GM21825 (cell line): ENCODE data around the gene DPYSL4.
"Not testable (repeated sequence)": the region's sequence is repeated elsewhere in the genome, so short reads cannot be mapped to it uniquely, and the experiment has no call there.

ENCODE experiments used
- ATAC-seq: cut with Tn5 transposase; IDR thresholded peaks from one replicate; pipeline ENCODE4 v1.9.1; 2021; ENCODE audit warnings: mild to moderate bottlenecking, moderate library complexity; ENCODE audit not compliant: unreplicated experiment

Gene DPYSL4

DNA sequence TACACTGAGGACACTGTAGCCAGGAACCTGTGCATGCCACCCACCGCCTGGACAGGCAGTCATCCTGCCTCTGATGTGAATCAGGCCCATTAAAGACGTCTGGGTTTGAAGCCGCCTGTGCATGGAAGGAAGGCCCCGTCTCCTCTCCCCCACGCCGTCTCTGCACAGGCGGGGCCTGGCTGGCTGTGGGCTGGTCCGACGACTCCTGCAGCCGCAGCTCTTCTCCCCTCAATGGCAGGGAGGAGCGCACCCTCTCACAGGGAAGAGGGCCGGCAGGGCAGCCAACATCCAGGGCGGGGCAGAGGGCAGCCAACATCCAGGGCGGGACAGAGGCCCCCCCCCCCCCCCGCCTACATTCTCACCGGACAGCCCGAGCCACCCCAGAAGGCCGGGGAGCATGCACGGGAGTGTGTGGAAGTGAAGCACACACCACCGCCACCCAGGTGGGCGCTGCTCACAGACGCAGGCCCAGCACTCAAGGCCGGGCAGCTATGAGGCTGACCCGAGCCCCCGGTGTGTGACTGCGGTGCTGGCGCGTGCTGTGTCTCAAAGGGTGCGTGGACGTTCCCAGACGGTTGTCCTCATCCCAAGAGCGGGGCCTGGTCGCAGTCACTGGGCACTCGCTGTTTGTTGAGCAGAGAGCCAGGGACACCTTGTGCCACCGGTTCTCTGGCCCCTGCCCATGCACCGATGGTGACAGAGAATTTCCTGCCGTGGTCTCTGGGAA is 19.1 kb downstream of the DPYSL4 start:
- no peak for ATAC-seq

DNA sequence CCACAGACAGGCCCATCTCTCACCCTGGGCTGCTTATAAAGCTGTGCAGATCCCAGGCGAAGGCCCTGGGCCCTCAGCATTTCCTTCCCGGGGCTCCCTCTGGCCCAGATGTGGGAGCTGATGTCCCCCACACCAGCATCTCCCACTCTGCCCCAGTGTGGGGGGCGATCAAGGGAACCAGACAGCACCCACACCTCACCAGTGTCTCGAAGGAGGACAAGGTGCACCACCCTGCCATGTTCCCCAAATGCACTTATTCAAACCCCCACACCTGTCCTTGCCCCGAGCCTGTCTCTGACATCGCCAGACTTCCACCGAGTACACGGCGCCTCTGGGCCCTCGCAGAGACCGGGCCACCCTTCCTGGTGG is 19.6 kb downstream of the DPYSL4 start:
- ATAC-seq = no peak

DNA sequence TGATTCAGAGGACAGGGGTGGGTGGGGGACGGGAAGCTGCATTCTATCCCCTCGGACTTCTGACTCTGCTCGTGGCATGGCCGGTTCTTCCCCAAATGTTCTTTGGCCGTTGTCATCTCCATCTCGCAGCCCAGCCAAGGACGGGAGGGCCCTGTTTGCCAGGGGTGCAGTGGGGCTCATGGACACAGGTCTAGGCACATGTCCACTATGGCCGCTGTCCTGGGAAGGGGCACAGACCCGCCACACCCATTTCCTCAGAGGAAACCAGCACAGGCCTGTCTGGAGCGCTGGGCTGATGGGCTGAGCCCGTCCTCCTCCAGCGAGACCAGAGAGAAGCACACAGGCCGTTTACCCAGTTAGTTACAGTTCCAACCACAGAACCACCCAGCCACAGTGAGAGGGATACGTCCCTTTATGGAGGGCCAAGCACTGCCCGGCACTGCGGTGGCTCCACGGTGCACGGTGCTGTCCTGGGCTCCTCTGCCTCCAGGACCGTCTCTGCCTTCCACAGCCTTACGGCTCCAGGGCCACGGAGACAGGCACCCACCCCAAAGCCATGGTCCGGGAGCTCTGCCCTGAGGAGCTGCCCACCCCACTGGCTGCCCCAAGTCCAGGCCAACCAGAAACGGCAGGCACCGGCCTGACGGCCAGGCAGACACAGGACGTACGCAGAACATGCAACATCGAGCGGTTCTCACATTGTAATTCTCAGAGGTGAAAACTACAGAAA is 20.2 kb downstream of the DPYSL4 start:
- ATAC-seq = no peak

DNA sequence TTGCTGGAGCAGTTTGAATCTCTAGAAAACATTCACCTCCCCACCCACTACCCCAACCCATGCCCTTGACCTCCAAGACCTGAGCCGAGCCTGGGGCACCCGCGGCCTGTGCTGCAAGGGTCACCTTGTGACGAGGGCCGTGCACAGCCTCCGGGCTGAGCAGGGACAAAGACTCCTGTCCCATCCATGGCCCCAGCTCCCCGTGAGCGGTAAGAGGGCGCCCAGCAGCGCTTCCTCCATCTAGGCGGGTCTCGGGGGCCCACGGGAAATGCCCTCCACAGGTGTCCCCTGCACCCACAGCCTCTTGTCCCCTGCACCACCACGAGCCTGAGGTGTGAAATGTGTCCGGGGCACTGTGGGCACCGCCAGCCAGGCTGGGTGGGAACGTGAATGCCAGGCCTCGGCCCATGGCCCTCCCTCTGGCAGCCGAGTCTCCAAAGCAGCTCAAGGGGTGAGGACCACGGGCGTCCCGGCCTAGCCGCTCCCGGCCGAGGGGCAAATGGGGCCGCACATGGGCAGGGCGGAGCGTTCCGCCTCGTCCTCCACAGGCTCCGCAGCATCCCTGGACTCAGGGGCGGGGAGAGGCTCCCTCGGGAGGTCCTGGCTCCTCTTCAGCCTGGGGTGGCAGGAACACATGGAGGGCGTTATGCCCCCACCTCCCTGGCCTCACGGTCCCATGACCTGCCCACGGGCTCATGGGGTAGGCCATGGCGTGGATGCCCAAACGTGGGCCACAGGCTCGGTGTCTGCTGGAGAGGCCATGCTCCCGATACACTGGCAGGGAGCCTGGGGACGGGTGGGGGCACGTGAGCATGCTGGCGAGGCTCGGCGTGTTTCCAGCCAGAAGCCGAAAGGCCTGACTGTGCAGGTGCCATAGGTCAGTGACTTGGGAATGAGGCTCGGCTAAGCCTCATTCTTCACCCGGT is 21.1 kb downstream of the DPYSL4 start:
- ATAC-seq = no peak

DNA sequence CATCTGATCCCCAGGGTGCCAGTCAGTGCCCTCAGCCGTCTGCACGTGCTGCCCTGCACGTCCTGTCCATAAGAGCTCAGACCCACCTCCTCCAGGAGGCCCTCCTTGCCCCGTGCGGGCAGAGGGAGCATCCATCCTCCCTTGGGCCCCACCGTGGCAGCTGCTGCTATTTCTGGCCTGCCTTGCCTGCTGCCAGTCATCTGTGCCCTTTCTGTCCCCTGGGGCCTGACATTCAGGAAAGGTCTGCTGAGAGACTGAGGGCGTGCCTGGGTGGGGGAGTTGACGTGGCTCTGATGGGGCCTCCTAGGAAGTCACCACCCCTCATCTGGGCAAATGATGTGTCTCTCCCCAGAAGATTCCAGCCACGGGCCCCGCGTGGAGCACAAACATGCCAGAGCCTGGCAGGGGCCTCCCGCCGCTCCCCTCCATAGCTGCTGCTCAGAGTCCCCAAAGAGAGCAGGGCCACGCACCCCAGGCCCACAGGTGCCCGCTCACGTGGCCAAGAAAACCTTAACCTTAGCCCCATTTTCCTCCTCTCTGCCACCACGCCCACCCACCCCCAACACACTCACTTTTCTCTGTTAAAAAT is 21.8 kb downstream of the DPYSL4 start:
- no peak for ATAC-seq

DNA sequence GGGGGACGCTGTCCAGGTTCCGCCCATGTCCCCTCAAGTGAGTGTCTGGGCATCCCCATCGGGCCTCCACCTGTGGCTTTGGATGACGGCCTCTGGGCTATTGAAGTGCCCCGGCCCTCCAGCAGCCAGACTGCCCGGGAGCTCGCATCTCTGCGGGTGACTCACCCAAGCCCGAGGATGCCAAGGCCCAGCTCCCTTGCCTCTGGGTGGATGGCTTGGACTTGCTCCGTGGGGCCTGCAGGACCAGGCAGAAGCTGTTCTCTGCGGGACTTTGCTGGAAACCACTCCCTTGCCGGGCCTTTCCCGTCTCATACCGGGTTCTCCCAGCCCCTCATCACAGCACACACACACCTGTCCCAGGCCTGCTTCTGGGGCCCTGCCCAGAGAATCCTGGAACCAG is 22.4 kb downstream of the DPYSL4 start:
- no peak for ATAC-seq

DNA sequence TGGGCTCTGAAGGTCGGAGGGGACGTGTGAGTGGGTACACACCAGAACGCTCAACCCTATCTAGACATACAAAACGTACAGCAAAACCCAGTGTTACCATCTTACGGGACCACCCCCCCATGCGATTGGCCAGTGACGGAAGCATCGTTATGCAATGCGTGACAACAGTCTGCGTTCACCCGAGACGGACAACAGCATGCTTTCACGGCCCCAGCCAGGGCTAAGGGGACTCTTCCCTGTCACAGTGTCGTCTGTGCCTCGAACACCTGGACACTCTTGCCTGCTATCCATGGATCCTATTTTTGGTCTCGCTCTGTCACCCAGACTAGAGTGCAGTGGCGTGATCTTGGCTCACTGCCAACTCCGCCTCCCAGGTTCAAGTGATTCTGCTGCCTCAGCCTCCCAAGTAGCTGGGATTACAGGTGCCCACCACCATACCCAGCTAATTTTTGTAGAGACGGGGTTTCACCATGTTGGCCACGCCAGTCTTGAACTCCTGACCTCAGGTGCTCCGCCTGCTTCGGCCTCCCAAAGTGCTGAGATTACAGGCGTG is 23.3 kb downstream of the DPYSL4 start:
- ATAC-seq = no peak

DNA sequence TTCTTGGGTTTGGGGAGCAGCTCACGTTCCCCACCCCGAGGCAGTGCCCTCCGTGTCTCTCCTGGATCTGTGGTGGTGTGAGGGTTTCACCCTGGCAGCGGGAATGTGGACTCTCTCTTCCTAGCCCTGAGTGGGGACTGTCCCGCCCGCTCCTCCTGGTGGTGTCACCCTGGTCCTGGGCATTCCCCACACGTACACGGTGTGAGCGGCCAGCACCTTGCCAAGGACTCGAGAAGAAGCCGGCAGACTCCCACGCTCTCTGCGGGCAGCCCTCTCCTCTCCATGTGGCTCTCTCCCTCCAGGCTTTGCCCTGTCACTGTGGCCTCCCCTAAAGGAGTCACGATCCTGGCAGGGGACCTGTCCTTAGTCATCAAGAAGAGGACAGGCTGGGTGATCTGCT is 24.0 kb downstream of the DPYSL4 start:
- ATAC-seq = no peak

DNA sequence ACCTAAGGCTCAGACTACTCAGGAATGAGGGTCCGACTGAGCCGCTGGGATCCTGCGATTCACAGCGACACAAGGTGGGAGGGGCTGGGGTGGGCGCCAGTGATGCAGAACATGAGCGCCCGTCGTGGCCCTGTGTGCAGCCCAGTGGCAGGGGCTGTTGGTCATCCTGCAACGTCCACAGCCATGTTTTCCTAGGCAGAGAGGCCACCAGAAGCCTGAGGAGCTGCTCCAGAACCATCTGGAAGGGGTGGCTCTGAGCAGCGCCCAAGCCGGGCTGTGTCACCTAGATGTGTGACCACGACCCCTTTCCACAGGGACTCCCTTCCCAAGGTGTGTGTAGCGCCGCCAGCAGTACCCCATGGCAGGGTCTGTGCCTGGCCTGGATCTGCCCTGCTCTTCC is 24.5 kb downstream of the DPYSL4 start:
- ATAC-seq = no peak

DNA sequence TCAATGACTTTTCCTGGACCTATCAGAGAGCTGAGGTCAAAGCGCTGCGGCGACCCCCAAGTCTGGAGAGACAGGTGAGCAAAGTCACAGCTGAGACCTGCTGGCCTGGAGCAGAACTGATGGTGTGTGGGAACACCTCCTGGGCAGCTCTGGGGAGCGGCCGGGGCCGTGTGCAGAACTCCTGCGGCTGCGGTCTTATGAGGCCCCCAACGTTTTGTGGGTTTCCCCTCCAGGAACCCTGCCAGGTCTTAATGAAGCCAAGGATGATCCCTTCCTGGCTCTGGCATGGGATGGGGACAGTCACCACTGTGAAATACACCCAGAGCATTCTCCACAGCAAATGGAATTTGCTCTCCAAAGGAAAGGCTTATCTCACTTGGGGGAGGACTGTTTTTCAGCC is 26.1 kb downstream of the DPYSL4 start:
- no peak for ATAC-seq

DNA sequence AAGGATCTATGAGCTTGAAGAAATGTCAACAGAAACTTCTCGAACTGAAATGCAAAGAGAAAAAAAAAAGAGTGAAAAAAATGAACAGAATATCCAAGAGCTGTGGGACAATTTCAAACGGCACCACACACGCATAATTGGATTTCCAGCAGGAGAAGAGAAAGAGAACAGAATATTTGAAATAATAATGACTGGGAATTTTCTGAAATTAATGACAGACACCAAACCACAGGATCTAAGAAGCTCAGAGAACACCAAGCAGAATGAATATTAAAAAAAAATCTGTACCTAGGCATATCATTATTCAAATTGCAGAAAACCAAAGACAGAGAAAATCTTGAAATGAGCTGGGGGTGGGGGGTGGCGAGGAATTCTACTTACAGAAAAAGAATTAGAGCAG is 27.2 kb downstream of the DPYSL4 start:
- ATAC-seq = no peak

DNA sequence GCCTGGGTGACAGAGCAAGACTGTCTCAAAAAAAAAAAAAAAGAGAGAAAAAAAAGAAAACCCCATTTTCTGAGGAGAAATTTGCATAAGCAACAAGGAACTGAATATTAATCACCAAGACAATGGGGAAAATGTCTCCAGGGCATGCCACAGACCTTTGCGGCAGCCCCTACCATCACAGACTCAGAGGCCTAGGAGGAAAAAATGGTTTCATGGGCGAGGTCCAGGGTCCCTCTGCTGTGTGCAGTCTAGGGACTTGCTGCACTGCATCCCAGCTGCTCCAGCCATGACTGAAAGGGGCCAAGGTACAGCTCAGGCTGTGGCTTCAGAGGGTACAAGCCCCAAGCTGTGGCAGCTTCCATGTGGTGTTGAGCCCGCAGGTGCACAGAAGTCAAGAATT is 29.7 kb downstream of the DPYSL4 start:
- ATAC-seq = not testable (repeated sequence)

DNA sequence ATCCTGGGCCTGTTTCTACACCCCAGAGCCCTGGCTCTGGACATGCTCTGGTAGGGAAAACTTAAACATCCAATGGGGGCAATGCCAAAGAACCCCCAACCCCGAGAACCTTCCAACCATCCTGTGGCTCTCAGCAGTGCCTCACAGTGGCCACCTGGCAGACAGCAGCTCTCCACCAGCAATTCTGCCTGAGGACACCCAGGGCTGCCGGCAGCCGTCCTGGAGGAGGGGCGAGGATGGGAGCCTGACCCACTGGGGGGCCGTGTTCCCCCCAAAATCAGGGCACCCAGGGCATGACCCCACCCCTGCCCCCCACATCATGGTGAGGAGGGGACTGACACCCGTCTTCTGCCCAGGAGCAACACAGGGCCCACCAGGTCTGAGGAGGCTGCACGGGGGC is 32.7 kb downstream of the DPYSL4 start:
- ATAC-seq = no peak

DNA sequence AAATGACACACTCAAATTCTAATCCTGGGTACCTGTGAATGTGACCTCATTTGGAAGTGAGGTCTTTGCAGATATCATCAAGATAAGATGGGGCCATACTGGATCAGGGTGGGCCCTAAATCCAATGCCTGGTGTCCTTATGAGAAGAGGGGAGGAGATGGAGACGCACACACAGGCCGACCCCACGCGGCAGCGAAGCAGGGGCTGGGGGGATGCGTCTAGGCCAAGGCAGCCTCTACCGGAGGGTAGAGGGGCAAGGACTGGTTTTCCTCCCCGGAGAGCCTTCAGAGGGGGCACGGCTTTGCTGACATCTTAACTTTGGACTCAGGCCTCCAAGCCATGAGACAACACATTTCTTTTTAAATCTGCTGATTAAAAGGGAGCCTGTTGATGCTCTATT is 33.3 kb downstream of the DPYSL4 start:
- ATAC-seq = no peak

DNA sequence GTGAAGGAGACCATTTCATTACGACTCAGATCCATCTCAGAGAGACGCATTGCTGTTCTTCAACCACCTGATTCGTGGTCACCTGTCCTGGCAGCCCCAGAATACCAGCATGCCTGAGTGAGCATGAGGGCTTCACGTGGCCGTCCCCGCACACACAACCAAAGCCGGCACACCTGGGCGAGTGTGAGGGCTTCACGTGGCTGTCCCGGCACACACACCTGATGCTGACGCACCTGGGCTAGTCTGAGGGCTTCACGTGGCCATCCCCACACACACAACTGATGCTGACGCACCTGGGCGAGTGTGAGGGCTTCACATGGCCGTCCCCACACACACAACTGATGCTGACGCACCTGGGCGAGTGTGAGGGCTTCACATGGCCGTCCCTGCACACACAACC is 34.2 kb downstream of the DPYSL4 start:
- ATAC-seq = not testable (repeated sequence)

DNA sequence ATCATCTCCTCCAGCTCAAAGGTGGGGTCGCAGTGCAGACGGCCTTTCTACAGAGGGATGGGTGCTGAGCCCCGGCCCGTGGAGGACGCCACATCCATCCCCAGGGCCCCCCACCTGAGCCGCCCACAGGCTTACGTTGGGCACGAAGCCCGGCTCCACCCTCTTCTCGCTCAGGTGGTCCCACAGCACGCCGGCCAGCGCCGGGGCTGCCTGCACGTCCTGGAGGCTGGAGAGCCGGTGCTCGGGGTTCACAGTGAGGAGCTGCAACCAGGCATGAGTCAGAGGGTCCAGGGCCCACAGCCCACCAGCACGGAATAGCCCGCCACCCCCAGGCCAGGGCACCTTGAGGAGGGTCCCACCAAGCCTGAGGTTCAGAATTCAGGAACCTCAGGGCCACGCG is 36.0 kb downstream of the DPYSL4 start:
- no peak for ATAC-seq

DNA sequence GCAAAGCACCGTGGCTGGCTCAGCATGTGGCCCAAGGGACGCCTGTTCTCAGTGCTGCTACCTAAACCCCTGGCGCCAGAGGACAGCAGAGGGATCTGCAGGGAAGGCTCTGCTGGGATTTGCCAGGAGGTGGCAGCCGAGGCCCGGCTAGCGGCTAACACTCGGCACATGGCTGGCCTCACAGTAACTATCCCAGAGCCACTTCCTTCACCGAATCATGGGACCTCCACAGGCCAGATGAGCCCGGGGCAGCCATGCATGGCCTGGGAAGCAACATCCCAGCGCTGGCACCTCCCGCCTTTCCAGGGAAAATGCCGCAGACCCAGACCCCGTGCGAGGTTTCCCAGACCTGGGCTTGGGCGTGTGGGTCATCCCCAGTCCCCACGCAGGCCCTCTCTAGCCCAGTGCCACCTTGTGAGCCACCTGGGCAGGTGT is 36.4 kb downstream of the DPYSL4 start:
- ATAC-seq = no peak

DNA sequence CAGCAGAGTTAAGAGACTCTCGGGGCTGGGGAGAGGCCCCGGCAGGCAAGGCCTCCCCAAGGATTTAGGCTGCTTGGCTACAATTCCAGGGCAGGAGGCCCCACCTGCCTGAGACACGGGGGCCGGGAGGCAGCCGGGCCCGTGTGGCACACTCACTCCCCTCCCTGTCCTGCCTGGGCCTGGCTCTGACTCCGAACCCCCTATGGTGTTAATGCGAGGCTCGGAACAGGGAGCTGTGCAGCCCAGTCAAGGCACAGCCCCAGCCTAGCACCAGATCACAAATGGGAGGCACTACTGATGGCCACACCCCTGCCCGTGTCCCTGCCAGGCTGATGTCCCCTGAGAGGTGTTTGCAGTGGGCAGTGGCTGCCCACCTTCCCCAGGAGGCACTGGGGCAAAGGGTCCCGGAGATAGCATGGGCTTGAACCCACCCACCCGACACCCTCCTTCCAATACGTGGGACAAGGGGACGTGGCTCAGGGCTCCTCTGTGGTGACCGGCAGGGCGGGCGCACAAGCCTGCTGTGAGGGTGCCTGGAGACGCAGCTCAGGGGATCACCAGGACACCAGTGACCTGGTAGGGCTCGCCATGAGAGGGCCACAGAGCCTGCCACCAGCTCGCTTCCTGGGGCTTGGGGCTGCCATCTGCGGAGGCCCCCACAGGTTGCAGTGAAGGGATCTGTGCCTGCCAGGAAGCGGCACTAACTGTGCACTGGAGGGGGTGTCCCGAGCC is 37.0 kb downstream of the DPYSL4 start:
- no peak for ATAC-seq

DNA sequence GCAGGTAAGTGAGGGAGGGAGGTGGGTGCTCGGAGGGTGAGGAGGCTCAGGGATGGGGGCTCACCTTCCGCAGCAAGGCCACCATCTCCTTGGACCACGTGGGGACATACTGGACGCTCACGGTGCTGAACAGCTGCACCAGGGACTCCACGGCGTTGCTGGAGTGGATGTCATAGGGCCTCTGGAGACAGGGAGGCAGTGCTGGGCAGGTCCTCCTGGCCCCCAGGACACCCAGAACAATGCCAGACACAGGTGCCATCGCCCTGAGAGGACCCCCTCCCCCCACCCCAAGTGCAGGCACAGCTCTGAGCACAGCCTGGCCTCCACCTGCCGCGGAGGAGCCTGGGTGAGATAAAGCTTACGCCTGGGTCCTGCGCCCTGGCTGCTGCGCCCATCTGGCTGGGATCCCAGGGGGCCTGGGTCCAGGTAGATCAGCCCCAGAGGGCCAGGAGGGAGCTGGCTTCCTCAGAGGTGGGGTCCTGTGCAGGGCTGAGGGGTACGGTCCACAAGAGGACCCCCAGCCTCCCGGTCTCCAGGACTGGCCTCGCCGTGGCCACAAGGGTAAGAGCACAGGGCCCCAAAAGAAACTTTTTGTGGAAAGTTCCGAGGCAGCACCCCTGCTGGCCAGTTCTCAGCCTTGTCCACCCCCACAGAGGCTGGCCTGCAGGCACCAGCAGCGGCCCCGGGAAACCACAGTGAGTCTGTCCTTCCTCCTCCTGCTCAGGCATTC is 37.8 kb downstream of the DPYSL4 start:
- no peak for ATAC-seq
